Activated CD8-positive, alpha-beta memory T cell treated with anti-CD3 and anti-CD28 coated beads for 1 hour (primary cell): ENCODE results near the gene ADGRD1.

Source experiments
- DNase-seq, 2 donors: peaks; one replicate each; pipeline ENCODE4 v3.0.0-alpha.2; 2020; ENCODE audit warnings: low read depth in 1 of 2; ENCODE audit errors: extremely low read depth in 1 of 2

The ADGRD1 gene

GRCh38 chr12:131038961-131039950, 85.5 kb downstream of the ADGRD1 start:
- no peak for DNase-seq

- DNase-seq: no peak
These were observed 86.8 kb downstream of the ADGRD1 start for GRCh38 chr12:131040491-131040890.

GRCh38 chr12:131041216-131041967, 87.7 kb downstream of the ADGRD1 start:
- DNase-seq: no peak

- DNase-seq: no peak
These were observed 88.5 kb downstream of the ADGRD1 start for GRCh38 chr12:131041968-131042833.

GRCh38 chr12:131042834-131043245, 89.1 kb downstream of the ADGRD1 start:
- DNase-seq: no peak

GRCh38 chr12:131043401-131043871, 89.7 kb downstream of the ADGRD1 start:
- no peak for DNase-seq

- DNase-seq: no peak
These were observed 90.4 kb downstream of the ADGRD1 start for GRCh38 chr12:131044136-131044535.

- DNase-seq: no peak
These were observed 91.2 kb downstream of the ADGRD1 start for GRCh38 chr12:131044760-131045381.

- DNase-seq: no peak
These were observed 92.2 kb downstream of the ADGRD1 start for GRCh38 chr12:131045705-131046460.

- no peak for DNase-seq
These were observed 93.4 kb downstream of the ADGRD1 start for GRCh38 chr12:131046813-131047788.

- DNase-seq: no peak
These were observed 94.3 kb downstream of the ADGRD1 start for GRCh38 chr12:131047789-131048610.

GRCh38 chr12:131048611-131048990, 94.9 kb downstream of the ADGRD1 start:
- no peak for DNase-seq

GRCh38 chr12:131049002-131049401, 95.3 kb downstream of the ADGRD1 start:
- DNase-seq: no peak

GRCh38 chr12:131049549-131050339, 96.0 kb downstream of the ADGRD1 start:
- no peak for DNase-seq

- no peak for DNase-seq
These were observed 96.9 kb downstream of the ADGRD1 start for GRCh38 chr12:131050463-131051154.

GRCh38 chr12:131051155-131051473, 97.4 kb downstream of the ADGRD1 start:
- no peak for DNase-seq
